GM12878 (cell line): ENCODE results near the gene INSIG1. TPM values are rescaled to one million over a fixed set of nuclear protein-coding genes. Genes with fewer than 3 reads are reported as not detected.

Experiments
- ATAC-seq: fragments of 200-7000 bp; cut with Tn5 transposase; 3 replicates; pipeline ENCODE4 v1.9.1; 2020; ENCODE audit warnings: mild to moderate bottlenecking, moderate library complexity
- BruUV-seq: library from RNA; stranded (reverse); fragments of 400-500 nt; replicated peaks from 2 replicates; lab custom pipeline; 2021; lab: Mats Ljungman, UMichigan
- CTCF ChIA-PET: fragments of 300-600 bp; sonication (Branson Sonifier 250); formaldehyde crosslinking; extraction: SDS; loops from one replicate; lab custom pipeline; 2021; ENCODE audit warnings: inconsistent platforms; lab: Yijun Ruan, JAX
- POLR2A ChIA-PET: fragments of 350-600 bp; formaldehyde crosslinking; extraction: SDS; loops from one replicate; lab custom pipeline; 2021; ENCODE audit warnings: inconsistent platforms; lab: Charles Lee
- RAD21 ChIA-PET: fragments of 300-600 bp; sonication (Branson Sonifier 250); formaldehyde crosslinking; loops from one replicate; lab custom pipeline; 2023; ENCODE audit warnings: antibody characterized with exemption; ENCODE audit not compliant: unreplicated experiment; lab: Charles Lee
- SMC1A ChIA-PET: fragments of 300-600 bp; sonication (Branson Sonifier 250); formaldehyde crosslinking; loops from one replicate; lab custom pipeline; 2023; ENCODE audit not compliant: unreplicated experiment, uncharacterized antibody; lab: Charles Lee
- DNase-seq: peaks from one replicate; pipeline ENCODE4 v3.0.0-alpha.2; 2011; ENCODE audit warnings: low read depth, low spot score
- FAIRE-seq: peaks from 3 replicates; lab custom pipeline; 2011; peaks lifted over from hg19 to GRCh38; lab: Jason Lieb, UNC
- H2AFZ ChIP-seq: 2 replicates; pipeline ENCODE4 v1.6.0; 2011; ENCODE audit warnings: low read depth, low read length, control low read depth; ENCODE audit not compliant: control insufficient read depth
- H3K27ac ChIP-seq: 2 replicates; pipeline ENCODE4 v1.5.1; 2011; ENCODE audit warnings: control low read depth; ENCODE audit not compliant: control insufficient read depth, insufficient read depth
- H3K27me3 ChIP-seq, 2 experiments: replicated peaks in 1 of 2; 2 replicates each; pipeline versions ENCODE4 v1.6.0 to v1.6.1; 2011; ENCODE audit warnings: low read length in 1 of 2; ENCODE audit not compliant: control insufficient read depth in 2 of 2, insufficient read depth in 2 of 2
- H3K36me3 ChIP-seq, 2 experiments: 2 replicates each; pipeline ENCODE4 v1.5.1; 2011; ENCODE audit warnings: low read length in 1 of 2; ENCODE audit not compliant: control insufficient read depth in 2 of 2, insufficient read depth in 2 of 2
- H3K4me1 ChIP-seq: 2 replicates; pipeline ENCODE4 v1.6.1; 2011; ENCODE audit warnings: mild to moderate bottlenecking, low read length, moderate library complexity, mixed read lengths; ENCODE audit not compliant: control insufficient read depth, insufficient read depth
- H3K4me2 ChIP-seq: 2 replicates; pipeline ENCODE4 v1.6.0; 2011; ENCODE audit warnings: control low read depth; ENCODE audit not compliant: control insufficient read depth, insufficient read depth
- H3K4me3 ChIP-seq: fragments of 200-600 bp; sonication (generic); 2 replicates; pipeline ENCODE4 v1.5.1; 2016
- H3K79me2 ChIP-seq: 2 replicates; pipeline ENCODE4 v1.6.0; 2011; ENCODE audit warnings: low read length; ENCODE audit not compliant: control insufficient read depth, insufficient read depth
- H3K9ac ChIP-seq: 2 replicates; pipeline ENCODE4 v1.8.0; 2011; ENCODE audit warnings: low read length, control low read depth, mixed read lengths; ENCODE audit not compliant: control insufficient read depth, insufficient read depth
- H3K9me3 ChIP-seq: replicated peaks from 3 replicates; pipeline ENCODE4 v1.5.1; 2011; ENCODE audit warnings: mild to moderate bottlenecking, low read length; ENCODE audit not compliant: control insufficient read depth, insufficient read depth
- H4K20me1 ChIP-seq: 2 replicates; pipeline ENCODE4 v1.6.0; 2011; ENCODE audit not compliant: control insufficient read depth, insufficient read depth
- ATF3 ChIP-seq: IDR thresholded peaks from 2 replicates; pipeline ENCODE4 v1.6.1; 2011; ENCODE audit warnings: low read depth, mild to moderate bottlenecking, low read length, moderate library complexity, borderline replicate concordance; ENCODE audit errors: extremely low read depth
- BACH1 ChIP-seq: fragments of 450-650 bp; IDR thresholded peaks from 2 replicates; pipeline ENCODE4 v1.6.1; 2017; ENCODE audit warnings: mild to moderate bottlenecking, borderline replicate concordance
- BCL11A ChIP-seq: IDR thresholded peaks from 2 replicates; pipeline ENCODE4 v1.6.1; 2011; ENCODE audit warnings: low read depth, low read length
- IKZF1 ChIP-seq: fragments of 450-650 bp; conservative IDR thresholded peaks from 2 replicates; pipeline ENCODE4 v1.6.1; 2017; ENCODE audit warnings: antibody characterized with exemption, mild to moderate bottlenecking
- MYC ChIP-seq: IDR thresholded peaks from 2 replicates; pipeline ENCODE4 v1.6.1; 2011; ENCODE audit warnings: mild to moderate bottlenecking, low read length, moderate library complexity, inconsistent platforms; ENCODE audit not compliant: insufficient read depth, insufficient replicate concordance, insufficient read length, severe bottlenecking
- RELA ChIP-seq: fragments of 450-650 bp; IDR thresholded peaks from 2 replicates; pipeline ENCODE4 v1.8.0; 2014; ENCODE audit warnings: borderline replicate concordance; ENCODE audit not compliant: partially characterized antibody
- TCF3 ChIP-seq: IDR thresholded peaks from 2 replicates; pipeline ENCODE4 v1.6.1; 2012; ENCODE audit warnings: low read depth, mild to moderate bottlenecking, low read length, borderline replicate concordance; ENCODE audit not compliant: insufficient read depth
- WGBS: methylation state at CpG from one replicate; pipeline ENCODE4 v1.1.6; 2016; ENCODE audit warnings: low lambda C conversion rate; ENCODE audit not compliant: insufficient replicate concordance, insufficient coverage; ENCODE audit errors: missing lambda C conversion rate; 5-methylcytosine and 5-hydroxymethylcytosine counted together
- in situ Hi-C: fragments of 300-500 bp; cut with MboI; formaldehyde crosslinking; loops from 9 replicates; pipeline ENCODE4 v1.14.3; 2018; ENCODE audit warnings: mixed read lengths
- intact Hi-C: fragments of 100-400 bp; cut with micrococcal nuclease; formaldehyde crosslinking; loops from one replicate; pipeline ENCODE4 v1.14.2; 2022; ENCODE audit not compliant: unreplicated experiment
- polyA plus RNA-seq, 11 experiments: library from polyadenylated mRNA; depleted of rRNA in 4 of 11; unstranded in 6 of 11; stranded (reverse) in 5 of 11; fragments of >200 nt; fragmentation: Nextera tagmentation in 4 of 11; fragmentation: Illumina TruSeq in 1 of 11; extraction: Ambion mirVana in 4 of 11; extraction: Trizol in 1 of 11; gene quantifications; 1 replicate in 1 of 11; 2 replicates in 10 of 11; pipeline versions ENCODE4 v1.2.1 to v1.2.3, GENCODE V29; 2011 to 2016; ENCODE audit warnings: inconsistent platforms in 2 of 11, missing spikeins in 2 of 11, low read depth in 1 of 11
- total RNA-seq, 4 experiments: library from RNA; depleted of rRNA in 3 of 4; stranded (reverse); fragments of >200 nt in 3 of 4; fragmentation: Illumina TruSeq in 1 of 4; extraction: Trizol in 1 of 4; gene quantifications; 2 replicates each; pipeline versions ENCODE4 v1.2.1 to v1.2.3, GENCODE V29; 2013 to 2021
- TF ChIP-seq, protein P1 (sequence below): fragments of 450-650 bp; IDR thresholded peaks from 2 replicates; pipeline ENCODE4 v1.6.1; 2017; ENCODE audit warnings: mild to moderate bottlenecking, low read depth, inconsistent platforms; ENCODE audit not compliant: poor library complexity, severe bottlenecking
- TF ChIP-seq, protein P2 (sequence below): fragments of 450-650 bp; IDR thresholded peaks from 2 replicates; pipeline ENCODE4 v1.6.1; 2016; ENCODE audit warnings: mild to moderate bottlenecking
- TF ChIP-seq, protein P3 (sequence below): fragments of 450-650 bp; IDR thresholded peaks from 2 replicates; pipeline ENCODE4 v1.6.1; 2017; ENCODE audit warnings: low read depth, mild to moderate bottlenecking, moderate library complexity
- TF ChIP-seq, protein P4 (sequence below): IDR thresholded peaks from 2 replicates; pipeline ENCODE4 v1.6.1; 2011; ENCODE audit warnings: mild to moderate bottlenecking, low read depth, low read length, moderate library complexity; ENCODE audit not compliant: insufficient replicate concordance

INSIG1 gene
- total and polyA plus RNA-seq, 10 of the 15 experiments (the other 5 are each of a cell fraction or from before 2014, with no cell fraction given): 29.6 to 168 (median 91.1) TPM

DNA sequence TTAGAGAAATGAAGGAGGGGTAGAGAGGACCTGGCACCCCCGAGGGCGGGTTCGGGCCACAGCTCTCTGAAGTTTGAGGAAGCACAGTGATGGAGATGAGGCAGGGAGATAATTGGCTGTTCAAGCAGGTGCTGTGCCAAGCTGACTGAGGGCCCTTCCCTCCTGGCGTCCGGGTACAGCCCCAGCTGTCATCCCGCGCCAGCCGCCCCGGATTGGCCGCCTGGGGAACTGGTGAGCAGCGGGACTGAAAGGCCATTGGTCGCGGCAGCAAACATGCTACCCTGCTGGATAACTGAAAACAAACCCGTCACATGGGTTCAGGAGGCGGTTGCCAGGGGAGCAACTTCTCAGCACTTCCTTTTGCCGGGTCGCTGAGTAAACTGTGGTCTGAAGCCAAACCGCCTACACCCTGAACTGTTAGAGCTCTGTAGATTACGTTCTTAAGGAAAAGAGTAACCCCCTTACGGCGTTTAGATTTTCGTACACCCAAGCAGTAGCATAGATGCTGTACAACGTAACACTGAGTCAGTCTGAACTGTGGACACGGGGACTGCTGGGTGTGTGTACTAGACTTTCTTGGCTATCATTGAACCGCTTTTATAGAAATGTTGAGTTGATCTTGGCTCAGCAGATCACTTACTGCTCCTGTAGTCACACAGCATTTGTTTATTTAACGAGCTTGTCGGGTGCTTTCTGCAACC is 1.3 kb downstream of the INSIG1 start:
- in situ Hi-C loops: loop anchor here (5.0 to 10.0 kb wide), 2 partner anchors 94 to 297 kb away; partner anchors contain the start of gene PAXIP1
- H3K4me1 ChIP-seq: peaks cover 6% of the 10 kb centered on the region
- H4K20me1 ChIP-seq: peaks cover 4% of the 10 kb centered on the region; the same call in 1 of the 2 replicates
- 1% methylated on average over 27 of the region's 27 CpGs for WGBS
- DNase-seq (peak; percentile 92), FAIRE-seq (peak; percentile 99), ATAC-seq (peak; percentile 85)
- peak overlapping the region; percentile 88 for H3K27ac ChIP-seq
- H3K9me3 ChIP-seq: no peaks in the 10 kb centered on the region
- intact Hi-C loops: loop anchor here (1.0 to 10.0 kb wide), 7 partner anchors 45 to 1618 kb away; partner anchors contain the start of gene PAXIP1
- POLR2A ChIA-PET: interaction anchor here (0.7 to 4.4 kb wide), 8 partner anchors 16 to 371 kb away, joined by 3 to 86 read pairs (median 5); partner anchors contain the start of gene PAXIP1
- H3K36me3 ChIP-seq: peaks cover 6 to 19% of the 10 kb centered on the region in 2 experiments
- peak overlapping the region; percentile 84 for H3K9ac ChIP-seq
- CTCF ChIA-PET: interaction anchor here (1.5 to 3.7 kb wide), 5 partner anchors 10 to 371 kb away, joined by 3 to 17 read pairs (median 9); no protein-coding TSS in a partner anchor
- H3K79me2 ChIP-seq: peaks cover 58% of the 10 kb centered on the region
- SMC1A ChIA-PET: interaction anchor here (0.8 to 2.4 kb wide), 6 partner anchors 44 to 425 kb away, joined by 3 to 16 read pairs (median 7); no protein-coding TSS in a partner anchor
- H3K4me2 ChIP-seq: peak overlapping the region; percentile 88
- peak overlapping the region; percentile 94 for H3K4me3 ChIP-seq
- TSS peak; percentile 55 for BruUV-seq
- RAD21 ChIA-PET: interaction anchor here (0.8 to 3.5 kb wide), 8 partner anchors 12 to 371 kb away, joined by 3 to 25 read pairs (median 4); partner anchors contain the start of gene PAXIP1
- no peaks in the 10 kb centered on the region for H3K27me3 ChIP-seq
- no peak overlapping the region for H2AFZ ChIP-seq
- peak; percentile 21; the same call in 1 of the 2 replicates for TF ChIP-seq ATF3
- TF ChIP-seq IKZF1: 0 out of 2 replicates have a peak, but pooled peaks have one; percentile 10
- TF ChIP-seq, protein P1, sequence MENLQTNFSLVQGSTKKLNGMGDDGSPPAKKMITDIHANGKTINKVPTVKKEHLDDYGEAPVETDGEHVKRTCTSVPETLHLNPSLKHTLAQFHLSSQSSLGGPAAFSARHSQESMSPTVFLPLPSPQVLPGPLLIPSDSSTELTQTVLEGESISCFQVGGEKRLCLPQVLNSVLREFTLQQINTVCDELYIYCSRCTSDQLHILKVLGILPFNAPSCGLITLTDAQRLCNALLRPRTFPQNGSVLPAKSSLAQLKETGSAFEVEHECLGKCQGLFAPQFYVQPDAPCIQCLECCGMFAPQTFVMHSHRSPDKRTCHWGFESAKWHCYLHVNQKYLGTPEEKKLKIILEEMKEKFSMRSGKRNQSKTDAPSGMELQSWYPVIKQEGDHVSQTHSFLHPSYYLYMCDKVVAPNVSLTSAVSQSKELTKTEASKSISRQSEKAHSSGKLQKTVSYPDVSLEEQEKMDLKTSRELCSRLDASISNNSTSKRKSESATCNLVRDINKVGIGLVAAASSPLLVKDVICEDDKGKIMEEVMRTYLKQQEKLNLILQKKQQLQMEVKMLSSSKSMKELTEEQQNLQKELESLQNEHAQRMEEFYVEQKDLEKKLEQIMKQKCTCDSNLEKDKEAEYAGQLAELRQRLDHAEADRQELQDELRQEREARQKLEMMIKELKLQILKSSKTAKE: peak; percentile 37
- no peak for TF ChIP-seq MYC
- TF ChIP-seq, protein P2, sequence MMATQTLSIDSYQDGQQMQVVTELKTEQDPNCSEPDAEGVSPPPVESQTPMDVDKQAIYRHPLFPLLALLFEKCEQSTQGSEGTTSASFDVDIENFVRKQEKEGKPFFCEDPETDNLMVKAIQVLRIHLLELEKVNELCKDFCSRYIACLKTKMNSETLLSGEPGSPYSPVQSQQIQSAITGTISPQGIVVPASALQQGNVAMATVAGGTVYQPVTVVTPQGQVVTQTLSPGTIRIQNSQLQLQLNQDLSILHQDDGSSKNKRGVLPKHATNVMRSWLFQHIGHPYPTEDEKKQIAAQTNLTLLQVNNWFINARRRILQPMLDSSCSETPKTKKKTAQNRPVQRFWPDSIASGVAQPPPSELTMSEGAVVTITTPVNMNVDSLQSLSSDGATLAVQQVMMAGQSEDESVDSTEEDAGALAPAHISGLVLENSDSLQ: peak; percentile 89
- peak; percentile 51; the same call in 1 of the 2 replicates for TF ChIP-seq BACH1
- TF ChIP-seq BCL11A: peak; percentile 39; the same call in 1 of the 2 replicates
- TF ChIP-seq TCF3: peak; percentile 84
- TF ChIP-seq RELA: peak; percentile 38
- TF ChIP-seq, protein P3, sequence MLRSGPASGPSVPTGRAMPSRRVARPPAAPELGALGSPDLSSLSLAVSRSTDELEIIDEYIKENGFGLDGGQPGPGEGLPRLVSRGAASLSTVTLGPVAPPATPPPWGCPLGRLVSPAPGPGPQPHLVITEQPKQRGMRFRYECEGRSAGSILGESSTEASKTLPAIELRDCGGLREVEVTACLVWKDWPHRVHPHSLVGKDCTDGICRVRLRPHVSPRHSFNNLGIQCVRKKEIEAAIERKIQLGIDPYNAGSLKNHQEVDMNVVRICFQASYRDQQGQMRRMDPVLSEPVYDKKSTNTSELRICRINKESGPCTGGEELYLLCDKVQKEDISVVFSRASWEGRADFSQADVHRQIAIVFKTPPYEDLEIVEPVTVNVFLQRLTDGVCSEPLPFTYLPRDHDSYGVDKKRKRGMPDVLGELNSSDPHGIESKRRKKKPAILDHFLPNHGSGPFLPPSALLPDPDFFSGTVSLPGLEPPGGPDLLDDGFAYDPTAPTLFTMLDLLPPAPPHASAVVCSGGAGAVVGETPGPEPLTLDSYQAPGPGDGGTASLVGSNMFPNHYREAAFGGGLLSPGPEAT: no peak
- TF ChIP-seq, protein P4, sequence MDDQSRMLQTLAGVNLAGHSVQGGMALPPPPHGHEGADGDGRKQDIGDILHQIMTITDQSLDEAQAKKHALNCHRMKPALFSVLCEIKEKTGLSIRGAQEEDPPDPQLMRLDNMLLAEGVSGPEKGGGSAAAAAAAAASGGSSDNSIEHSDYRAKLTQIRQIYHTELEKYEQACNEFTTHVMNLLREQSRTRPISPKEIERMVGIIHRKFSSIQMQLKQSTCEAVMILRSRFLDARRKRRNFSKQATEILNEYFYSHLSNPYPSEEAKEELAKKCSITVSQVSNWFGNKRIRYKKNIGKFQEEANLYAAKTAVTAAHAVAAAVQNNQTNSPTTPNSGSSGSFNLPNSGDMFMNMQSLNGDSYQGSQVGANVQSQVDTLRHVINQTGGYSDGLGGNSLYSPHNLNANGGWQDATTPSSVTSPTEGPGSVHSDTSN: peak; percentile 61
